Measurements from ENCODE around the gene ZNF474.
"Not testable (repeated sequence)": the region's sequence is repeated elsewhere in the genome, so short reads cannot be mapped to it uniquely, and the experiment has no call there.

Gene ZNF474

GRCh38 chr5:122129306-122129705 is at the start of gene ZNF474:
ZNF474 (plus strand) TSS chr5:122129546; CDS start chr5:122151991, 22,445 bp downstream.
- DNase-seq, result no peak

DNA sequence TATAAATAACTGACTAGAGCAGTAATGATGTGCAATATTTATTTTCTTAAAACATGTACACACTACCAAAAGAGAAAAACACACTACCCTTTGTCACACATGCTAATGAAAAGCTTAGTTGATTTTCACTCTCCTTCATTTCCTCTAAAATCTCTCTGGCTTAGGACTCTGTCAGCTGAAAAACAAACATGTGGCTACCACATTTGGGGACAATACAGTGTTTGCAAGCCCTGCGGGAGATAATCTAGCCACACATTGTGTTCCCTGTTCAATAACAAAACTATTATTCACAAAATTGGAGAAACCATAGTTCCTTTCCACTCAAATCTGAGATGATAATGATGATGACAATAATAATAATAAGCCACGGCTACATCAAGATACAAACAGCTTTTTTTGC is 47.8 kb upstream of the ZNF474 start:
- no peak for DNase-seq

- DNase-seq, result no peak
Measured at GRCh38 chr5:122083535-122083934, 45.8 kb upstream of the ZNF474 start.

GRCh38 chr5:122085041-122085440 is 44.3 kb upstream of the ZNF474 start:
- DNase-seq, result no peak

- no peak for DNase-seq
Measured at GRCh38 chr5:122089096-122090013, 40.0 kb upstream of the ZNF474 start.

- DNase-seq, result peak; percentile 38
Measured at GRCh38 chr5:122091936-122092600, 37.3 kb upstream of the ZNF474 start.

- no peak for DNase-seq
Measured at GRCh38 chr5:122093415-122094180, 35.7 kb upstream of the ZNF474 start.

DNA sequence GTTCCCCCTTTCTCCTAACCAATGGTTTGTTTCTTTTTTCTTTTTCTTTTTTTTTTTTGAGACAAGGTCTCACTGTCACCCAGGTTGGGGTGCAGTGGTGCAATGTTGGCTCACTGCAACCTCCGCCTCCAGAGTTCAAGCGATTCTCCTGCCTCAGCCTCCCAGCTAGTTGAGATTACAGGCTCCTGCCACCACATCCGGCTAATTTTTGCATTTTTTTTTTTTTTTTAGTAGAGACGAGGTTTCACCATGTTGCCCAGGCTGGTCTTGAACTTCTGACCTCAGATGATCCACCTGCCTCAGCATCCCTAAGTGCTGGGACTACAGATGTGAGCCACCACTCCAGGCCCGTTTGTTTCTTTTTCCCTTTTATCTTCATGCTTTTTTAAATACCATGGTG is 35.1 kb upstream of the ZNF474 start:
- DNase-seq, result not testable (repeated sequence)

- no peak for DNase-seq
Measured at GRCh38 chr5:122095158-122095557, 34.2 kb upstream of the ZNF474 start.

DNA sequence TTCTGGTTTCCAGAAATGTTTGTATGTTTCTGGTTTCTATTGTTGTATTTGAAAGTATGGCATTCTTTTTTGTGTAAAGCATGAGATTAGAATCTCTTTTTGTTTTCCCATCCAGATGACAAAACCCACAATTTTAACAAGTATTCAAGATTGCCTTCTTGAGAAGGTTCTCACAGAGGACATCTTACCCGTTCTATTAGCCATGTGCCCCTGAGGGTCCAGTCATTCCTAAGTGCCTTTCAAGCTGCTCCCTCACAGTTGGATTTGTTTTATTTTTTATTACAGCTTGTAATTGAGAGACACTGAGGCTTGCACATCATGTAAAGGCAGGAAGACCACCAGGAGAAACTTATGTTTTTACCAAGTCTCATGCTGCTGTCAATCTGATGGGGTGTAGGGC is 32.0 kb upstream of the ZNF474 start:
- no peak for DNase-seq

GRCh38 chr5:122099060-122099790 is 30.1 kb upstream of the ZNF474 start:
- DNase-seq, result no peak

DNA sequence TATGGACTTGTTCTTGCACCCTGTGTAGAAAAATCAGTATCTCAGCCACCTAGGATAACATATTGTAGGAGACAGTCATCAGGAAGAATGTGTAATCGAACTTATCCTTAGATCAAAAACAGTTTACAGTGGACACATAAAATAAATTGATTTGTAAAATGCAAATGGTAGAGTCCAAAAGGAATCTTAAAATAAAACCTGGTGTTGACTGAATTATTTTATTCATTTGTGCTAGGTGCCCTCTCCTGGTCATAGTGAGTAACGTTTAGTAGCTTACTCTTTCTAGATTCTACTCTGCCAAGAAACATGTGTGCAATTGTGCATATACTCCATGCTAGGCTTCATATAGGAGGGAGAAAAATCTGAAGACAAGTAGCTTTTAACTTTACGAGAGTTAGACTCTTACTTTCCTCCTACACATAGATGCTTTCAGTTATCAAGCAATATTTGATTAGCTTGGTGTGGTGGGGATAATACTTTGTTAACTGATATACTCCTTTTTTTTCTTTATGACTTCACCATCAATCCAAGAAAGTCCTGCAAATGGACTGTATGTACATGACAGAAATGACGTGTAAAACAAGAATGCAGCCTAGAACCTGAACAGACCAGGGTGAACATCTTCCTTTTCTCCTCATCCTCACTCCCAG is 27.6 kb upstream of the ZNF474 start:
- peak; percentile 44 for DNase-seq

GRCh38 chr5:122102825-122103224 is 26.5 kb upstream of the ZNF474 start:
- no peak for DNase-seq

GRCh38 chr5:122105909-122106308 is 23.4 kb upstream of the ZNF474 start:
- DNase-seq, result no peak

- DNase-seq, result no peak
Measured at GRCh38 chr5:122107016-122107415, 22.3 kb upstream of the ZNF474 start.

DNA sequence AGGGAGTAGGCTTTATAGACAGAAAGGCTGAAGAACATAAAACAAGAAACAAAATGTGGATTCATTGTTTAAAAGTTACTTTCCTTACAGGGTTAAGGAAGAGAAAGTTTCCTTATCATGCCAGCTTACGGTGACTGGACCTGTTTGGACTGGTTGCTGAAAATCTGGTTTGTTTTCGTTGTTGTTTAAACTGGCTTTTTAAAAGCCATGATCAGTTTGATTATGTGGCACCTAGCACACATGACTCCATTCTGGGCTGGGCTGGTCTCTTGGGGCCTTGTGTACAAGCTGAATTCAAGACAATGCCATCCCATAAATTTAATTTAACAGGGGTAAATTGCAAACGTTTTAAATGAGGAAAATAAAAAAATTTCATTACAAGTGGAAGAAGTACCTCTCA is 18.4 kb upstream of the ZNF474 start:
- no peak for DNase-seq

- DNase-seq, result no peak
Measured at GRCh38 chr5:122111460-122111859, 17.9 kb upstream of the ZNF474 start.

- DNase-seq, result no peak
Measured at GRCh38 chr5:122112063-122112462, 17.3 kb upstream of the ZNF474 start.

GRCh38 chr5:122112733-122113558 is 16.4 kb upstream of the ZNF474 start:
- no peak for DNase-seq

- DNase-seq, result no peak
Measured at GRCh38 chr5:122114501-122114900, 14.8 kb upstream of the ZNF474 start.

GRCh38 chr5:122118356-122118948 is 10.9 kb upstream of the ZNF474 start:
- no peak for DNase-seq

Measured in NCI-H446 treated with DMSO at 0.1 percent for 48 hours (cell line).